ENCODE data around the gene FOXG1. TPM values are rescaled to one million over a fixed set of nuclear protein-coding genes. Genes with fewer than 3 reads are reported as not detected.

The FOXG1 gene
- total RNA-seq, 4 donors from 2014 or later = 0.11 to 0.13 TPM; not detected in 2

- DNase-seq = no peak
- no peak for TF ChIP-seq CTCF (IDR thresholded peaks at IDR 0.05)
- no peak for TF ChIP-seq POLR2A (IDR thresholded peaks at IDR 0.05)
- 28 to 41% methylated on average over 1 of the region's 1 CpG for WGBS, 2 donors
- Histone ChIP-seq H3K27ac (no peak overlapping the region), H3K4me3 (replicated peaks in 1 of 3) (no peak overlapping the region), H3K36me3 (no peaks in the 10 kb centered on the region), H3K4me1 (no peaks in the 10 kb centered on the region), H3K27me3 (no peaks in the 10 kb centered on the region), H3K9me3 (no peaks in the 10 kb centered on the region)
- intact Hi-C loops (cut with DNase I) = no loop called here
Measured at GRCh38 chr14:28745176-28745575, 21.4 kb upstream of the FOXG1 start.

- 87 to 89% methylated on average over 1 of the region's 1 CpG for WGBS, 2 donors
Measured at GRCh38 chr14:28746247-28746646, 20.3 kb upstream of the FOXG1 start.

DNA sequence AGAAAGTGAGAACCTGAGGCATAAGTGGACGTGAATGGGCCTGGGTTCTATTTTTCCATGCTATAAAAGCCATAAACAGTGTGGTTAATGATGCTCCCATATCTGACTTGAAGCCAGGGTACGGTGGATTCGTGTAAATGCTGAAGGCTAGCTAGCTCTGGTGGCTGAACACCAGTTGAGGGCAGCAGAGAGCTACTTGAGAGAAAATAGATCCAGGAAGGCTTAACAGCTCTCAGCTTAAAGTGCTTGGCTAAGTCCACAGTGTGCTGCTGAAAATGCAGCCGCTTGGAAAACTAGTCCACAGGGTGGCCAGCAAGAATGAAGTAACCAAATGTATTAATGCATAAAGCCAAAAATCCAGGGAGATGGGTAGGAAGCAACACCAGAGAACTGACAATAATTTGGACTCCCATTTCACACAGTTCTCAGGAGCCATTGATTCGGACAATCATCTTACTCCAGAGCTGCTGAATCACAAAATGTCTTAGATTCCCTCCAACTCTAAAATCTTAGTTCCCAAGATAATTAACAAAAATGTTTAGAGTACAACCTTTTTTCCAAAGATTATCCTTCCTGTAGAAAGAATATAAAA is 15.0 kb upstream of the FOXG1 start:
- H3K4me1 ChIP-seq = no peaks in the 10 kb centered on the region
- H3K27ac ChIP-seq = no peak overlapping the region
- no peaks in the 10 kb centered on the region for H3K36me3 ChIP-seq
- H3K27me3 ChIP-seq = peaks cover 14% of the 10 kb centered on the region
- intact Hi-C loops (cut with DNase I) = loop anchor here (10.0 kb wide), 1 partner anchor 783 kb away; no protein-coding TSS in a partner anchor
- no peak overlapping the region for H3K4me3 ChIP-seq (replicated peaks in 1 of 3)
- DNase-seq = peak; percentile 54 to 56
- no peaks in the 10 kb centered on the region for H3K9me3 ChIP-seq
- TF ChIP-seq CTCF (IDR thresholded peaks at IDR 0.05) (peak in 2 of 6 experiments; percentile 51 to 66), POLR2A (IDR thresholded peaks at IDR 0.05) (no peak)
- 20 to 21% methylated on average over 5 of the region's 5 CpGs for WGBS, 2 donors

More at GRCh38 chr14:28746247-28746646, 20.3 kb upstream of the FOXG1 start:
- H3K9me3 ChIP-seq = no peaks in the 10 kb centered on the region
- H3K27me3 ChIP-seq = no peaks in the 10 kb centered on the region
- H3K4me3 ChIP-seq (replicated peaks in 1 of 3) = no peak overlapping the region
- intact Hi-C loops (cut with DNase I) = no loop called here
- H3K27ac ChIP-seq = no peak overlapping the region
- no peaks in the 10 kb centered on the region for H3K36me3 ChIP-seq
- DNase-seq = no peak
- H3K4me1 ChIP-seq = no peaks in the 10 kb centered on the region
- TF ChIP-seq POLR2A (IDR thresholded peaks at IDR 0.05) (no peak), CTCF (IDR thresholded peaks at IDR 0.05) (no peak)

GRCh38 chr14:28754209-28754985 is 12.2 kb upstream of the FOXG1 start:
- Histone ChIP-seq H3K9me3 (no peaks in the 10 kb centered on the region), H3K36me3 (no peaks in the 10 kb centered on the region), H3K4me1 (no peaks in the 10 kb centered on the region), H3K27ac (no peak overlapping the region), H3K4me3 (replicated peaks in 1 of 3) (no peak overlapping the region), H3K27me3 (peaks cover 26% of the 10 kb centered on the region)
- TF ChIP-seq POLR2A (IDR thresholded peaks at IDR 0.05) = no peak
- peak in 5 of 6 experiments; percentile 25 to 70 (median 57) for TF ChIP-seq CTCF (IDR thresholded peaks at IDR 0.05)
- DNase-seq = peak; percentile 36 to 42
- 12% methylated on average over 9 of the region's 9 CpGs for WGBS, 2 donors
- intact Hi-C loops (cut with DNase I) = loop anchor here (10.0 kb wide), 1 partner anchor 780 kb away; no protein-coding TSS in a partner anchor

All from thyroid gland (tissue), 4 donors.